GM06990 (cell line): Measurements from ENCODE around the gene TCFL5.

Experiments used
- DNase-seq: peaks from one replicate; pipeline ENCODE4 v3.0.0-alpha.2; 2011; ENCODE audit not compliant: insufficient read length; ENCODE audit errors: extremely low read depth
- H3K27me3 ChIP-seq: replicated peaks from 2 replicates; pipeline ENCODE4 v1.6.0; 2011; ENCODE audit warnings: low read length; ENCODE audit not compliant: control insufficient read depth, insufficient read depth
- H3K36me3 ChIP-seq: 2 replicates; pipeline ENCODE4 v1.5.1; 2011; ENCODE audit warnings: low read length; ENCODE audit not compliant: control insufficient read depth, insufficient read depth
- H3K4me3 ChIP-seq: replicated peaks from 2 replicates; pipeline ENCODE4 v1.5.1; 2011; ENCODE audit warnings: low read depth, mild to moderate bottlenecking, control low read depth, low read length
- TF ChIP-seq, protein P1 (sequence below): IDR thresholded peaks from 2 replicates; pipeline ENCODE4 v1.5.1; 2011; ENCODE audit warnings: low read length, control low read depth, mild to moderate bottlenecking, inconsistent platforms; ENCODE audit not compliant: insufficient read depth, poor library complexity, severe bottlenecking

The TCFL5 gene

GRCh38 chr20:62794007-62794724 lies 67.5 kb downstream of the TCFL5 start:
- DNase-seq: peak; percentile 98
- H3K36me3 ChIP-seq: peaks cover 7% of the 10 kb centered on the region
- peak overlapping the region; percentile 53 for H3K4me3 ChIP-seq
- H3K27me3 ChIP-seq: no peaks in the 10 kb centered on the region
- TF ChIP-seq, protein P1, sequence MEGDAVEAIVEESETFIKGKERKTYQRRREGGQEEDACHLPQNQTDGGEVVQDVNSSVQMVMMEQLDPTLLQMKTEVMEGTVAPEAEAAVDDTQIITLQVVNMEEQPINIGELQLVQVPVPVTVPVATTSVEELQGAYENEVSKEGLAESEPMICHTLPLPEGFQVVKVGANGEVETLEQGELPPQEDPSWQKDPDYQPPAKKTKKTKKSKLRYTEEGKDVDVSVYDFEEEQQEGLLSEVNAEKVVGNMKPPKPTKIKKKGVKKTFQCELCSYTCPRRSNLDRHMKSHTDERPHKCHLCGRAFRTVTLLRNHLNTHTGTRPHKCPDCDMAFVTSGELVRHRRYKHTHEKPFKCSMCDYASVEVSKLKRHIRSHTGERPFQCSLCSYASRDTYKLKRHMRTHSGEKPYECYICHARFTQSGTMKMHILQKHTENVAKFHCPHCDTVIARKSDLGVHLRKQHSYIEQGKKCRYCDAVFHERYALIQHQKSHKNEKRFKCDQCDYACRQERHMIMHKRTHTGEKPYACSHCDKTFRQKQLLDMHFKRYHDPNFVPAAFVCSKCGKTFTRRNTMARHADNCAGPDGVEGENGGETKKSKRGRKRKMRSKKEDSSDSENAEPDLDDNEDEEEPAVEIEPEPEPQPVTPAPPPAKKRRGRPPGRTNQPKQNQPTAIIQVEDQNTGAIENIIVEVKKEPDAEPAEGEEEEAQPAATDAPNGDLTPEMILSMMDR: no peak

DNA sequence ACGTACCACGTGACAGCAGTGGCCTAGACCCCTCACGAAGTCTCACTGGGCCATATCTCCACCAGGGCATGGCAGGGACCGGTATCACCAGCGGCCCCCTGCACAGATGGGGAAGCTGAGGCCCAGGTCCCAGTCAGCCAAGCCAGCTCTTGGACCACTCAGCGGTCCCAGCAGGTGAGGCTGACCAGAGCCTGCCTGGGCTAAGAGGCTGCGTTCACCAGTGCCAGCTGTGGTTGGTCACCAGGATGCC lies 67.9 kb downstream of the TCFL5 start:
- Histone ChIP-seq H3K27me3 (no peaks in the 10 kb centered on the region), H3K4me3 (peak overlapping the region; percentile 47), H3K36me3 (peaks cover 2% of the 10 kb centered on the region)
- DNase-seq: no peak
- TF ChIP-seq, protein P1: no peak

DNA sequence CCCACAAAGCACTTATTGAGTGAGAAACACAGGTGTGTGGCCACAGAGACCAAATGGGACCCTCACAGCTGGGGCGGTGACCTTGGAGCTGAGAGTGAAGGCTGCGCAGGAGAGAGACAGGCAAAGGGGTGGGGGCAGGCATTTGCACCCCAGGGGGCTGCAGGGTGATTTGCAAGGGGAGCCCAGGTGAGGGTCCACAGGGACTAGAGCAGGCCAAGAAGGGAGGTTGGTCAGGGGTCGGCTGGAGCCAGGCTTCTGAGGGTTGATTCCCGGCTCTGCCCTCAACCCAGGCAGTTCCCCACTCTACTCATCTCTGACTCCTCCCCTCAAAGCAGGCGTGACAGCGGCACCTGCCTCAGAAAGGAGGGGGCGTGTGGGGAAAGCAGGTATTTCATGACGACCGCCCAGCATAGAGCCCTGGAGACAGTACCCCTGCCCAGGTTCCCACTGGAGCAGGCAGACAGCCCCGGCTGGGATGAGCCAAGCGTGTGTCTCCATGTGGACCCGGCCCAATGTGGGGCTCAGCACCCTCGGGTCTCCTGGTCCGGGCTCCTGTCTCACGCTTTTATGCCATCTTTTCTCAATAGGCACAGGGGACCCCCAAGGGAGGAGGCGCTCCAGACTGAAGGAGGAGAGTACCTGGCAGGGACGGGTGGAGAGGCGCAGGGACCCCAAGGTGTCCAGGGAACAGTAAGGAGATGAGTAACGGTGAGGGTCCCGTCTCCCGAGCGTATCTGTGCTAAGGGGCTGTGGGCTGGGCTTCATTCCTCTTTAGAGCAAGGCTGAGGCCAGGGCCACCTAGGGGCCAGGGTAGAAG lies 68.5 kb downstream of the TCFL5 start:
- TF ChIP-seq, protein P1: no peak
- Histone ChIP-seq H3K4me3 (no peak overlapping the region), H3K36me3 (0 out of 2 replicates have a peak, but pooled peaks cover 1% of the 10 kb centered on the region), H3K27me3 (no peaks in the 10 kb centered on the region)
- no peak for DNase-seq

- Histone ChIP-seq H3K27me3 (no peaks in the 10 kb centered on the region), H3K4me3 (no peak overlapping the region), H3K36me3 (no peaks in the 10 kb centered on the region)
- TF ChIP-seq, protein P1: no peak
- no peak for DNase-seq
These were observed 69.3 kb downstream of the TCFL5 start for GRCh38 chr20:62792182-62792939.

DNA sequence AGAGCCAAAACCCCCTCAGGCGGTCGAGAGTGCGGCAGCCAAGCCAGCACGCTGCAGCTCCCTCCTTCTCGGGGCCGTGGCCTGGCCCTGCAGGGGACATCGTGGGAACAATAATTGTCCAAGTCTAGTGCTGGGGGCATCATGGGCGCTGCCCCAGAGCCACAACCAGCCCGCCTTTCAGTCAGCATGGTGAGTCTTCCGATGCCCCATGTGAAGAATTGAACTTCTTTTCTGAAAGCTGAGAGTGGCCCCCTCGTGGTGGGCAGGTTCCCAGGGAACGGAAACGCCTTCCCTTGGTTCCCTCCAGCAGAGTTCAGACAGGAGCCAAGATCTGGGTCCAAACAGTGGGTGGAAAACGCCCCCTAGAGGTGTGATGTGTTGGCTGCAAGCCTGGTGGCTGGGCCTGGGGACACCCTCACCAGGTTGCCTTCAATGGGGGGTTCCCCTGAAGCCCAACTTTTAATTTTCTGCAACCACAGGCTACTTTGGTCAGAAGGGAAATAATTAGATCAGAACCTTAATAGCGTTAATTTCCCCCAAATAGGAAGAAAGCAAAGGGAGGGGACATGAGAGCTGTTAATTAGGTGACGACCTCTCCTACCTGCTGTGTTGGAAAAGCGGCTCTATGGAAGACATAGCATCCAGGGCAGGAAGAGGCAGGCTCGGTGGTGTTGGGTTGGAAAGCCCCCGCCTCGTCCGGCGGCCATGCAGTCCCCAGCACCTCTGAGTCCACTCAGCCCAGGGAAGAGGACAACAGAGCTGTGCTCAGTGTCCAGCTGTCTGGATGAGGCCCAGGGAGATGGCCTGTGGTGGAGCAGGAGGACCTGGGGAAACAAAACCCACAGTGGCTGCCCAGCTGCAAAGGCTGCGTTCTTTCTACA lies 70.1 kb downstream of the TCFL5 start:
- no peaks in the 10 kb centered on the region for H3K27me3 ChIP-seq
- DNase-seq: peak; percentile 55
- no peak overlapping the region for H3K4me3 ChIP-seq
- H3K36me3 ChIP-seq: no peaks in the 10 kb centered on the region
- TF ChIP-seq, protein P1: peak; percentile 95
